Progenitor cell of endocrine pancreas (in vitro differentiated cells): ENCODE data around the gene ZNF595. TPM values are rescaled to one million over a fixed set of nuclear protein-coding genes. Genes with fewer than 3 reads are reported as not detected.
"Not testable (repeated sequence)": the region's sequence is repeated elsewhere in the genome, so short reads cannot be mapped to it uniquely, and the experiment has no call there.

ENCODE experiments used
- DNase-seq: peaks from one replicate; pipeline ENCODE4 v3.0.0; 2021; ENCODE audit warnings: low spot score; ENCODE audit not compliant: unreplicated experiment
- H3K27ac Mint-ChIP-seq: 2 replicates; pipeline ENCODE4 v1.8.0; 2021; ENCODE audit warnings: mild to moderate bottlenecking, moderate library complexity, mixed read lengths
- H3K27me3 Mint-ChIP-seq: 2 replicates; pipeline ENCODE4 v1.8.0; 2021; ENCODE audit warnings: mixed read lengths
- H3K36me3 Mint-ChIP-seq: 2 replicates; pipeline ENCODE4 v1.8.0; 2022; ENCODE audit warnings: mixed read lengths; ENCODE audit not compliant: insufficient read depth
- H3K4me1 Mint-ChIP-seq: 2 replicates; pipeline ENCODE4 v1.8.0; 2021; ENCODE audit warnings: low read depth, mixed read lengths
- H3K4me3 Mint-ChIP-seq: 2 replicates; pipeline ENCODE4 v1.8.0; 2021; ENCODE audit warnings: low read depth, mild to moderate bottlenecking, moderate library complexity, mixed read lengths
- H3K9me3 Mint-ChIP-seq: 2 replicates; pipeline ENCODE4 v1.8.0; 2021; ENCODE audit warnings: low read depth, mixed read lengths
- CTCF ChIP-seq: fragments of 200-600 bp; sonication (generic); IDR thresholded peaks from one replicate; pipeline ENCODE4 v1.5.0; 2021; ENCODE audit warnings: antibody characterized with exemption, mild to moderate bottlenecking; ENCODE audit not compliant: unreplicated experiment
- total RNA-seq: library from RNA; stranded (reverse); gene quantifications from 2 replicates; pipeline ENCODE4 v1.2.1, GENCODE V29; 2021

The ZNF595 gene
- total RNA-seq, 1 donor from 2014 or later, result 9.5 TPM

DNA sequence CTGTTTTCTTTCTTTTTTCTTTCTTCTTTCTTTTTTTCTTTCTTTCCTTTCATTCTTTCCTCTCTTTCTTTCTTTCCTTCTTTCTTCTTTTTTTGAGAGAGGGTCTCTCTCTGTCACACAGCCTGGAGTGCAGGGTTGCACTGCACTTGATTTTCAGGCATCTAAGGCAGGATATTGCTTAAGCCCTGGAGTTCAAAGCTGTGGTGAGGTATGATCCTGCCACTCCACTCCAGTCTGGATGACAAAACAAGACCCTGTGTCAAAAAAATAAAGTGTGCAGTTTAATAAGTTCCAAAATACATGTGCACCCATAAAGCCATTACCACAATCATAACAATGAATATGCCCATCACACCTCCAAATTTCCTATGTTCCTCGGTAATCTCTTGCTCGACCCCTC lies 60.6 kb downstream of the ZNF595 start:
- no peak overlapping the region for H3K4me3 Mint-ChIP-seq
- DNase-seq, result no peak
- no peak overlapping the region for H3K27ac Mint-ChIP-seq
- no peaks in the 10 kb centered on the region for H3K27me3 Mint-ChIP-seq
- H3K9me3 Mint-ChIP-seq, result peaks cover 55% of the 10 kb centered on the region
- H3K4me1 Mint-ChIP-seq, result no peaks in the 10 kb centered on the region
- TF ChIP-seq CTCF, result no peak
- H3K36me3 Mint-ChIP-seq, result peaks cover 7% of the 10 kb centered on the region

- Mint-ChIP-seq H3K9me3 (peaks cover 54% of the 10 kb centered on the region), H3K27ac (no peak overlapping the region), H3K27me3 (no peaks in the 10 kb centered on the region), H3K4me1 (no peaks in the 10 kb centered on the region), H3K36me3 (peaks cover 4% of the 10 kb centered on the region), H3K4me3 (no peak overlapping the region)
- no peak for TF ChIP-seq CTCF
- no peak for DNase-seq
These were observed 61.0 kb downstream of the ZNF595 start for GRCh38 chr4:114149-114548.

GRCh38 chr4:116499-116898 lies 63.4 kb downstream of the ZNF595 start:
- H3K36me3 Mint-ChIP-seq, result peaks cover 1% of the 10 kb centered on the region
- DNase-seq, result no peak
- no peaks in the 10 kb centered on the region for H3K4me1 Mint-ChIP-seq
- TF ChIP-seq CTCF, result no peak
- H3K9me3 Mint-ChIP-seq, result peaks cover 43% of the 10 kb centered on the region
- no peak overlapping the region for H3K4me3 Mint-ChIP-seq
- no peaks in the 10 kb centered on the region for H3K27me3 Mint-ChIP-seq
- H3K27ac Mint-ChIP-seq, result no peak overlapping the region

DNA sequence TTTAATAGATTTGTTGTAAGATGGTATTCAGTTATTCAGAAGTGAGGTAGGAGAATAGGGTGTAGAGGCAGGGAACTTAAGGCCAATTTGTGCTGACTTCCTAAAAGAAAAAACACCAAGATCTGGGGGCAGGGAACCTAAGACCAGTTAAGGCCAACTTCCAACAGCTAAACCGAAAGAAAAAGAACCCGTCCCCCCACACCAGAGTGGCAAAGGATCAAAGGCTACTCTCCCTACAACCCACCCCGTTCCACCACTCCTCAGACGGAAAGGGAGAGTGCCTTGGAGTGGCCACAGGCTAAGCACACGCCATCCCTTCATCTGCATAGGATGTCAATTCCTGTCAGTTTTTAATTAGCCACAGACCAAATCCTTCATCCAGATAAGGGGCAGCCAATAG lies 67.5 kb downstream of the ZNF595 start:
- peaks cover 6% of the 10 kb centered on the region for H3K36me3 Mint-ChIP-seq
- no peak overlapping the region for H3K27ac Mint-ChIP-seq
- DNase-seq, result no peak
- no peak overlapping the region for H3K4me3 Mint-ChIP-seq
- H3K9me3 Mint-ChIP-seq, result peaks cover 32% of the 10 kb centered on the region
- no peaks in the 10 kb centered on the region for H3K27me3 Mint-ChIP-seq
- peaks cover 5% of the 10 kb centered on the region for H3K4me1 Mint-ChIP-seq
- TF ChIP-seq CTCF, result no peak

DNA sequence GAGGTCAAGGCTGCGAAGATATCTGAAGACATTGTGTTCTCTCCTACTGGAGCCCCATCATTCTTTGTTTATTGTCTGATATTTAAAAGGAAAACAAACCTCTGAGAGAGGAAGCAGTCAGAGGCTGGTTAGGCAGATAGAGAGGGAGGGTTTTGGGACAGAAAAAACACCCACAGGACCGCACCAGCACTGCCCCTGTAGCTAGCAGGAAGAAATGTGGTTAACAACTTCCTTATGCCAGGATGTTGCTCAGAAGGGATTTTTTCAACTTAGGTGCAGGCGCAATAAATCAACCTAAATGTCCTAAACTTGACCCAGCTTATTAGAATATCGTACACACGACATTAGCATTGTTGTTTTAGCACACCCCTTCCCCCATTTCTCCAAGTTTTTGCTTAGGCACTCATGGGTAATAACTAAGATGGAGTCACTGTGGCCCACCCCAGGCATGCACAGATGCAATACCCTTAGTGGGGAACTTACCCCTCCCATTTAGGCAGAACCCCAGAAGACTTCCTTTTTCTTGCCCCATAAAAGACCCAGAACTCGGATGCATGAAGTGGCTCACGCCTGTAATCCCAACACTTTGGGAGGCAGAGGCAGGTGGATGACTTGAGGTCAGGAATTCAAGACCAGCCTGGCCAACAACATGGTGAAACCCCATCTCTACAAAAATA lies 68.4 kb downstream of the ZNF595 start:
- no peak for TF ChIP-seq CTCF
- Mint-ChIP-seq H3K27me3 (no peaks in the 10 kb centered on the region), H3K4me3 (no peak overlapping the region), H3K36me3 (peaks cover 11% of the 10 kb centered on the region), H3K4me1 (peaks cover 10% of the 10 kb centered on the region), H3K27ac (no peak overlapping the region), H3K9me3 (peaks cover 34% of the 10 kb centered on the region)
- DNase-seq, result no peak

- Mint-ChIP-seq H3K27ac (peak overlapping the region; percentile 99), H3K4me3 (peak overlapping the region; percentile 97), H3K4me1 (peaks cover 10% of the 10 kb centered on the region), H3K9me3 (peaks cover 20% of the 10 kb centered on the region), H3K36me3 (peaks cover 12% of the 10 kb centered on the region)
- not testable (repeated sequence) for H3K27me3 Mint-ChIP-seq, DNase-seq
These were observed 70.8 kb downstream of the ZNF595 start for GRCh38 chr4:123922-124274.
